DMS53 (cell line): Measurements from ENCODE around the gene ADISSP.

Experiments used
- DNase-seq: peaks from one replicate; lab custom pipeline; 2025; lab: John Stamatoyannopoulos, UW

The ADISSP gene

GRCh38 chr20:3716195-3716834, 51.2 kb downstream of the ADISSP start:
- peak; percentile 78 for DNase-seq

- DNase-seq = no peak
Measured at GRCh38 chr20:3714092-3714491, 53.5 kb downstream of the ADISSP start.

GRCh38 chr20:3712279-3712873, 55.2 kb downstream of the ADISSP start, which contains the start of gene SIGLEC1:
Gene SIGLEC1 (minus strand): TSS chr20:3712600. CDS start chr20:3707128, 5,472 bp downstream.
- no peak for DNase-seq

GRCh38 chr20:3711484-3711941, 56.0 kb downstream of the ADISSP start:
- no peak for DNase-seq

GRCh38 chr20:3710703-3711483, 56.7 kb downstream of the ADISSP start:
- DNase-seq = peak; percentile 58

GRCh38 chr20:3710011-3710466, 57.5 kb downstream of the ADISSP start:
- no peak for DNase-seq

- no peak for DNase-seq
Measured at GRCh38 chr20:3707508-3707899, 60.0 kb downstream of the ADISSP start.

- DNase-seq = peak; percentile 23
Measured at GRCh38 chr20:3706774-3707507, 60.6 kb downstream of the ADISSP start.

- DNase-seq = no peak
Measured at GRCh38 chr20:3705970-3706739, 61.4 kb downstream of the ADISSP start.

- DNase-seq = no peak
Measured at GRCh38 chr20:3705491-3705969, 62.0 kb downstream of the ADISSP start.

- no peak for DNase-seq
Measured at GRCh38 chr20:3704087-3704486, 63.5 kb downstream of the ADISSP start.
